Activated T-cell treated with anti-CD3 and anti-CD28 coated beads, Interleukin-2, amount 50 U/mL, for 48 hours (primary cell): ENCODE results near the gene CFAP46.

Experiments
- DNase-seq, 2 experiments: peaks; one replicate each; pipeline ENCODE4 v3.0.0-alpha.2; 2020

The CFAP46 gene

DNA sequence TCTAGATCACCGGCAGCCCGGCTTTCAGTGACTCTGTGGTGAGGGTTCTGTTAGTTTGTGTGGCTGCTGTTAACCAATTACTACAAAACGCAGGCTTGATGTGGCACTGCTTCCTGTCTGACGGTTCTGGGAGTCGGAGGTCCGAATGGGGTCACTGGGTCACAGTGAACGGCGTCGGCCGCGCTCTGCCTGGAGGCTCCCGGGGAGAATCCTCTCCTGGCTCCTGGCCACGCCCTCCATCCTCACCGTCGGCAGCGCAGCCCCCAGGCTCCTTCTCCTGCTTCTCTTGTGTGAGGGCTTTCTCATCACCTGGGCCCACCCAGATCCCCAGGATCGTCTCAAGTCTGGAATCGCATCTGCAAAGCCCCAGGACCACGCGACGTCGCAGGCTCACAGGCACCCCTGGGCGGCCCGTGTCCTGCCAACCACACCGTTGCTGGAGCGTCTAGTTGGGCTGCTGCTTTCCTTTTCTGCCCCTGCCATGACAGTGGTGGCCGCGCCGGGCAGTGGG, 124.6 kb downstream of the CFAP46 start:
- no peak for DNase-seq

DNA sequence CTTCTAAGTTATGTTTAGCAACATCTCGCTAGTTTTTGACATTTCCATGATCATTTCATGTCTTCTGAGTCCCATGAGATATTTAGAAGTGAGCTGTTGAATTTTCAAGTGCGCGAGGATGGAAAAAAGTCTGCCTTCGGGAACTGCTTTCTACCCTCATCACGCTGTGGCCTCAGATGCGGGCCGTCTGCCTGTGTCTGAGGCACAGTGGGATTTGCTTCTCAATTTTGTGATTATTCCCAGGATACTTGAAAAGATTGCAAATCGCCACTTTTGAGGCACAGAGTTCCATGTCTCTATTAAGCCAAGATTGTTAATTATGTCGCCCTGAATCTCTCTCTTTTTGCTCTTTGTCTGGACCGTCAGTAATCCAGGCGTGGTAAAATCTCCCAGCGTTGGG, 125.7 kb downstream of the CFAP46 start:
- no peak for DNase-seq

DNA sequence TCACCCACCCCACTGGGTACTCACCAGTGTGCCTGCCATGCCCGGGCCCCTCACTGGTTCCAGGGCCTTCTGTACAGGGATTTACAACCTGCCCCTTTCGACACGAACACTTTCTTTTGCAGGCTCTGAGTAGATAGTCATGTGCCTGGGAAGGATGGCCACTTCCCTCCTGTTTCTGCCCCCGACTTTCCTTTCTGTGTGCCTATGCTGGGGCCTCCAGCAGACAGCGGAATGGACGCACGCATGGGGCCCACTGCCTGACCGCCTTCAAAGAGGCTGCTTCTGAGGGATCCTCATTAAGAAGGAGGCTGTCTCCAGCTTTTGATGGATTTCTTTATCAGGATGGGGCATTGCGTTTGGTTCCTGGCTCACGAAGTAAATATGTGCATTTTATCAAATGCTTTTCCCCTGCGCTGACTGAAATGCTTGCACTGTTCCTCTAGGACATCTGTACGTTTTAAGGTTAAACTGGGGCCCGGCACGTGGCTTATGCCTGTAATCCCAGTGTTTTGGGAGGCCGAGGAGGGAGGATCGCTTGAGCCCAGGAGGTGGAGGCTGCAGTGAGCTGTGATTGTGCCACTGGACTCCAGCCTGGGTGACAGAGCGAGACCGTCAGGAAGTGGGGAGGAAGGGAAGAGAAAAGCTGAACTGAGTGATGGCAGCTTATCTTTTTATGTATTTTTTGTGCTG, 127.1 kb downstream of the CFAP46 start:
- DNase-seq = no peak

DNA sequence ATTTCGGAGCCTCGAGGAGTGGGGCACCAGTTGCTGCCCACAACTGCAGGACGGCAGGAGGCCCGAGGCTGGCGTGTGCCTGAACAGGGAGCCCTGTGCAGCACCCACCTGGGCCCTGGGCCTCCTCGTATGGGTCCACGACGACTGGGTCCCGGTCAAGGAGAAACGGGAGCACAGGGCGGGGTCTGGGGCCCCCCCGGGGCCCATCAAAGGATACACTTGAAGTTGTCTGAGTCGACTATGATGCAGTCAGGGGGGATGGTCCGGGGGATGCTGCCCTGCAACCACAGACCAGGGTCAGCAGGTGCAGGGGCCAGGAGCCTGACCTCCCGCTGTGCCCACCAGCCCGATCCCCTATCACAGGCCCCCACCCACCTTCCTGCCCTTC, 127.9 kb downstream of the CFAP46 start:
- DNase-seq = no peak

- no peak for DNase-seq
These were observed 128.6 kb downstream of the CFAP46 start for GRCh38 chr10:132813560-132814468.

DNA sequence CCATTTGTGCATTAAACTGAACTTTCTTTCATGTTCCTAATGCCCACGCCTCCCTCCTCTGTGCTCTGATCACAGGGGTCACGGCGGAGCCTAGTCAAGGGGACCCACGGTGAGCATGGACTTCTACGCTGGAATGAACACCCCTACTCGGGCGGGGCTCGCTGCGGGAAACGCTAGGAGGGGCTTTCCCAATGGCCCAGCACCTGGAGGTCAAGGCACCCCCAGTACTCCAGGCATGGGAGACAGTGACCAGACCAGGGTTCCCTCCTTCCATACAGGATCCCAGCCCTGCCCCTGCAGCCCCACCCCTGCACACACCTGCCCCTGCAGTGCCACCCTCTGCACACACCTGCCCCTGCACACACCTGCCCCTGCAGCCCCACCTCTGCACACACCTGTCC, 129.4 kb downstream of the CFAP46 start:
- no peak for DNase-seq

DNA sequence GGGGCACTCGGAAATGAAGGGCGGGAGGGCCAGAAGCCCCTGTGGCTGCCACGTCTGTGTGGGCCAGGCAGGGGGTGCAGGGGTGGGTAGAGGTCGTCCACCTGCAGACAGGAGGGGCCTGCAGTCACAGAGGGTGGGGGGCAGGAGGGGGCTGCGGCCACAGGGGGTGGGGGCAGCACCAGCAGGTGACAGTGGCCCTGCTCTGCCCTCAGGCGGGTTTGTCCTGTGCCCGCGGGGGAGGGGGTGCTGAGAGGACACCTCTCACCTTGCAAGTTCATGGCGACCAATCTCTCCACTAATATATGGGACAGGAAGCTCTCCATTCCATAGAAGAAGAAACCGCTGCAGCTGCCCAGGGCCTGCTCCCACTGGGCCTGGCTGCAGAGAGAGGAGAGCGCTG, 129.8 kb downstream of the CFAP46 start:
- DNase-seq = no peak

- no peak for DNase-seq
These were observed 130.4 kb downstream of the CFAP46 start for GRCh38 chr10:132811891-132812481.

DNA sequence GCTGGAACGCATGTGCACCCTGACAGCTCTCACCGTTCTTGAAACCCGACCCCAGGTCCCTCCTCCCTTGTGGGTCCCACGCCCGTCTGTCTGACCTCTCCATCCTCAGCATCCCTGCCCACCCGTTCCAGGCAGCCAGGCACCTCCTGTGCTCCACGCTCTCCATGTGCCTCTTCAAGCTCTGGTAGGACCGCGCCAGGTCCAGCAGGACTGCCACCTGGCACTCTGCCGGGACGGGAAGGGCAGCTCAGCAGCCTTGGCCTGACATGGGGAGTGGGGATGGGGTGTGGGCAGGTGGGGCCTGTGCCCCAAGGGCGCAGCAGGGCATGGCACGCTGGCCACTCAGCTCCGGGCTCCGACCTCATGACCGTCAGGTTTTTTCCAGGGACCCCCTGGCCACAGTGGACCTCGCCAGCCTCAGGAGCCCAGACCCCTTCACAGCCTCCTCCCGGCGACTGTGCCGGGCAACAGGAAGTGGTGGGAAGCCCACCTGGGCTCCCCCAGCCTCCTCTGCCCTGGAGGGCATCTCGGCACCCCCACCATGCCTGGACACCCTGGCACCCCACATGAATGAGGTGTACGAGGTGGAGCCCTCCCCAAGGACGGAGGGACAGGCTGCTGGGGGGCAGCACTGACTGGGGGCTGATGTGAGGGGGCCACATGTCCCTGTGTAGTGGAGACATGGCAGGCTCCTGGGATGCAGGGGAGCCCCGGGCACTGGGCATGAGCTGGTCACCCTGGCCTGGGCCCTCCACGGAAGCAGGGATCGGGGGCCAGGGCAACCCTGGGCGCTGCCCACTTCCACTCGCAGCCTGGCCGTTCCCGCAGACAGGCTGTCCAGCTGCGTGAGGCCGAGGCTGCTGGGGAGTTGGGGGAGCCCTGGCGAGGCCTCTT, 131.3 kb downstream of the CFAP46 start:
- DNase-seq = no peak

- DNase-seq = no peak
These were observed 132.1 kb downstream of the CFAP46 start for GRCh38 chr10:132810141-132810806.

DNA sequence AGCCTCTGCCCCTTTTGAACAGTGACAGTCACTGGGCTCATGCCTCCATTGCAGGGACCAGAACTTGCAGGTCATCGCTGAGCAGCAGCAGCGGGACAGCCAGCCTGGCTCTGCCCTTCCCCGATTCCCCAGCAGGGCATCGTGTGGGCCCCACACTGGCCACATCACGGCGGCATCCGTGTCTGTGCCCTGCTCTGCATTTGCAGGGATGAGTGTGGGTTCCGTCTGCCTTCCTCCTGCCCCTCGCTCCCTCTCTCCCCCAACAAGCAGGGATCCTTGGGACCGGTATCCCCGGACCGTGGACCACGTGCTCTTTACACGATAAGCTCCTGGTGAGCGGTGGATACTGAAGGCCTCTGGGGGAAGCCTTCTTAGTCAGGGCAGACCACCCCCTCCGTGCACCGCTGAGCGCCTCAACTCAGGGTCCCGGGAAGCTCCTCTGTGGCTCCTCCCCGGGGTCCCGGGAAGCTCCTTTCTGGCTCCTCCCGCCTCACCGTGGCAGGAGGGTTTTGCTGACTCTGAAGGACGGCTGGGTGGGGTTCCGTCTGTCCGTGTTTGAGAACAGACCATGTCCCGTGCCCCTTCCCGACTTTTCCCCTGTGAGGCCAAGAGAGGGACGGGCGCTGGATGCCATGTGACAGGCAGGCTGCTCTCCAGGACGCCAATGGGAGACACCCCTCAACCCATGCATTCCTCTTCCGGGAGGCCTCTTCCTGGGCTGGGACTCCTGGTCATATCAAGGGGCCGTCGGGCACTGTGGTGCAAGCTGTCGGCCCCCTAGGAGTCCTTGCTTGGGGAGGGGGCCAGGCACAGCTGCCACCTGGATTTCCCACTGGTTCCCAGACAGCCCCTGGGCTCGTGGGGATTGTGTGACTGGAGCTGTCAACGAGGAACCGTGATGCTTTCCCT, 132.9 kb downstream of the CFAP46 start:
- DNase-seq = no peak

- no peak for DNase-seq
These were observed 133.8 kb downstream of the CFAP46 start for GRCh38 chr10:132808383-132809231.

GRCh38 chr10:132807621-132808049, 134.7 kb downstream of the CFAP46 start:
- no peak for DNase-seq

GRCh38 chr10:132806561-132807003, 135.8 kb downstream of the CFAP46 start:
- no peak for DNase-seq

DNA sequence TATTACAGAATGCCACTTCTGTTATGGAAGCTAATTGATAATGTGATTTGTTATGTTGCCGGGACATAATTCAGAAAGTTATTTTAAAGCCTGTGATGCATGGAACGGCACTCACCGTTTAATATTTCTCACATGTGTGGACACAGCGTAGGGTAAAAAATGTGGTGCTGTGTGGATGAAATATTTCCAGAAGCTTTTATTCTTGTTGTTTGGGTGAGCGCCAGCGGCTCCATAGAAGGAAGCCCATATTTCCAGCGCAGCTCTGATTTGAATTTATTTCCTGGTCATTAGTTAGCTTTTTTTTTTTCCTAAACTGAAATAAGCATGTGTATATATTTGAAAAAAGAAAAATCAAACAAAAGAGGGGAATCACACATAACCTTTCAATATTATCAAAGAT, 136.3 kb downstream of the CFAP46 start:
- DNase-seq = no peak

GRCh38 chr10:132805599-132805998, 136.8 kb downstream of the CFAP46 start:
- DNase-seq = no peak

DNA sequence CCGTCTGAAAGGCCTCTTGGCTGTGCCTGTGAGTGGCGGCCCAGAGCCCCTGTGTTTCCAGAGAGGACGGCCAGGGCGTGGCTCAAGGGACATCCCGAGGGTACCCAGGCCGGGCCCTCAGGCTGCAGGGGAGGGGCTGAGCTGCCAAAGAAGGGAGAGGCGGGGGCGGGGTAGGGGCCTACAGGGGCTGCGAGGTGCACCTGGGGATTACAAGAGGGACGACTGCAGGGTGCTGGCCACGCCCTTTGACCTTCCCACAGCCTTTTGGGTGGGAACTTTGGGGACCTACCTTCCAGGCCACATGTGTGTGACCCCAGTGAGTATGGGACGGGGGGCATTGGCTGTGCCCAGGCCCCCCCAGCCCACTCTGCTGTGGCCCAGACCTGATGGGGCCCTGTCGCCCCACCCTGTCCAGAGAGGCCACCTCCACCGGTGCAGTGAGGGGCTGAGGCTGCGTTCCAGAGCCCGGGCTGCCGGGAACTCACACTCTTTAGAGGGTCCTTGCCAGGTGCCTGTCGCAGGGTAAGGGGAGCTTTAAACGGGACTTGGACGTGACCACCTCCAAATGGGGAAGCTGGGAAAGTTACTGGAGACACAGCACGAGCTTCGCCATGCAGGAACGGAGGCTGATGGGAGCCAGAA, 137.5 kb downstream of the CFAP46 start:
- DNase-seq = no peak

- no peak for DNase-seq
These were observed 138.1 kb downstream of the CFAP46 start for GRCh38 chr10:132804287-132804686.
